ENCODE measurements around the gene RANBP17. TPM values are rescaled to one million over a fixed set of nuclear protein-coding genes. Genes with fewer than 3 reads are reported as not detected.

Gene RANBP17
- total RNA-seq, 1 donor from 2014 or later = 49.7 TPM

GRCh38 chr5:171310819-171311321 lies 449.1 kb downstream of the RANBP17 start:
- Histone ChIP-seq H3K9me3 (ENCODE audit: low read depth) (no peaks in the 10 kb centered on the region), H3K4me1 (peaks cover 19% of the 10 kb centered on the region), H3K9ac (no peak overlapping the region), H3K27me3 (peaks cover 100% of the 10 kb centered on the region), H3K27ac (no peak overlapping the region), H4K20me1 (ENCODE audit: low read depth) (peaks cover 100% of the 10 kb centered on the region), H3K4me2 (peak overlapping the region; percentile 87), H2AFZ (replicated peaks) (peak overlapping the region; percentile 66), H3K4me3 (peak overlapping the region; percentile 41), H3F3A (ENCODE audit: low read depth) (peaks cover 25% of the 10 kb centered on the region), H3K79me2 (ENCODE audit: low read depth) (no peaks in the 10 kb centered on the region), H3K36me3 (no peaks in the 10 kb centered on the region)
- DNase-seq (ENCODE audit: low spot score) = no peak
- Mint-ChIP-seq H3K9me3 (peaks cover 5% of the 10 kb centered on the region), H3K27me3 (ENCODE audit: insufficient read depth, low read depth) (peaks cover 79% of the 10 kb centered on the region), H3K36me3 (peaks cover 1% of the 10 kb centered on the region), H3K27ac (no peak overlapping the region), H3K4me3 (peak overlapping the region; percentile 72), H3K4me1 (peaks cover 29% of the 10 kb centered on the region)
- TF ChIP-seq EZH2phosphoT487 (IDR thresholded peaks at IDR 0.05) (peak; percentile 16), EZH2 (IDR thresholded peaks at IDR 0.05) (no peak)

GRCh38 chr5:171311322-171312077 lies 449.7 kb downstream of the RANBP17 start:
- DNase-seq (ENCODE audit: low spot score) = peak; percentile 87
- Histone ChIP-seq H2AFZ (replicated peaks) (peak overlapping the region; percentile 83), H3K27ac (no peak overlapping the region), H3K79me2 (ENCODE audit: low read depth) (no peaks in the 10 kb centered on the region), H3K4me3 (peak overlapping the region; percentile 41), H3F3A (ENCODE audit: low read depth) (peaks cover 19% of the 10 kb centered on the region), H3K36me3 (no peaks in the 10 kb centered on the region), H3K4me1 (peaks cover 19% of the 10 kb centered on the region), H4K20me1 (ENCODE audit: low read depth) (peaks cover 100% of the 10 kb centered on the region), H3K27me3 (peaks cover 100% of the 10 kb centered on the region), H3K9ac (no peak overlapping the region), H3K9me3 (ENCODE audit: low read depth) (no peaks in the 10 kb centered on the region), H3K4me2 (peak overlapping the region; percentile 87)
- no peak overlapping the region for H3K27ac Mint-ChIP-seq
- H3K36me3 Mint-ChIP-seq = peaks cover 1% of the 10 kb centered on the region
- TF ChIP-seq CTCF (IDR thresholded peaks at IDR 0.05) (no peak), EZH2phosphoT487 (IDR thresholded peaks at IDR 0.05) (peak; percentile 58), EZH2 (IDR thresholded peaks at IDR 0.05) (peak; percentile 20)
- peaks cover 5% of the 10 kb centered on the region for H3K9me3 Mint-ChIP-seq
- H3K4me1 Mint-ChIP-seq = peaks cover 29% of the 10 kb centered on the region
- H3K27me3 Mint-ChIP-seq (ENCODE audit: insufficient read depth, low read depth) = peaks cover 77% of the 10 kb centered on the region
- peak overlapping the region; percentile 81 for H3K4me3 Mint-ChIP-seq

- H3K9me3 Mint-ChIP-seq = peaks cover 5% of the 10 kb centered on the region
- H3K36me3 Mint-ChIP-seq = peaks cover 1% of the 10 kb centered on the region
- H3K9ac ChIP-seq = no peak overlapping the region
- peak overlapping the region; percentile 55 for H3K4me3 Mint-ChIP-seq
- H3K27ac Mint-ChIP-seq = no peak overlapping the region
- H3K36me3 ChIP-seq = no peaks in the 10 kb centered on the region
- peak overlapping the region; percentile 87 for H3K4me2 ChIP-seq
- peaks cover 79% of the 10 kb centered on the region for H3K27me3 Mint-ChIP-seq (ENCODE audit: insufficient read depth, low read depth)
- H4K20me1 ChIP-seq (ENCODE audit: low read depth) = peaks cover 100% of the 10 kb centered on the region
- peaks cover 23% of the 10 kb centered on the region for H3K4me1 ChIP-seq
- no peak overlapping the region for H2AFZ ChIP-seq (replicated peaks)
- peaks cover 29% of the 10 kb centered on the region for H3K4me1 Mint-ChIP-seq
- peak; percentile 55 for DNase-seq (ENCODE audit: low spot score)
- H3K79me2 ChIP-seq (ENCODE audit: low read depth) = no peaks in the 10 kb centered on the region
- H3F3A ChIP-seq (ENCODE audit: low read depth) = peaks cover 20% of the 10 kb centered on the region
- TF ChIP-seq EZH2 (IDR thresholded peaks at IDR 0.05) = peak; percentile 87
- peak; percentile 92 for TF ChIP-seq EZH2phosphoT487 (IDR thresholded peaks at IDR 0.05)
- no peak for TF ChIP-seq CTCF (IDR thresholded peaks at IDR 0.05)
- peaks cover 100% of the 10 kb centered on the region for H3K27me3 ChIP-seq
- peak overlapping the region; percentile 41 for H3K4me3 ChIP-seq
- H3K9me3 ChIP-seq (ENCODE audit: low read depth) = no peaks in the 10 kb centered on the region
- H3K27ac ChIP-seq = no peak overlapping the region
Measured at GRCh38 chr5:171312129-171312974, 450.5 kb downstream of the RANBP17 start.
